ENCODE data around the gene CDH20.

Gene CDH20

GRCh38 chr18:61333271-61333745, at the start of gene CDH20:
TSS of gene CDH20 (plus strand) at chr18:61333430.
- H3K27me3 Mint-ChIP-seq: peaks cover 44% of the 10 kb centered on the region
- no peaks in the 10 kb centered on the region for H3K4me1 Mint-ChIP-seq (ENCODE audit: low read depth)
- H3K27ac Mint-ChIP-seq: no peak within 1 kb of the TSS
- no peaks in the 10 kb centered on the region for H3K9me3 Mint-ChIP-seq
- H3K4me3 Mint-ChIP-seq: no peak within 1 kb of the TSS
- H3K36me3 Mint-ChIP-seq (ENCODE audit: low read depth): no peaks in the 10 kb centered on the region

DNA sequence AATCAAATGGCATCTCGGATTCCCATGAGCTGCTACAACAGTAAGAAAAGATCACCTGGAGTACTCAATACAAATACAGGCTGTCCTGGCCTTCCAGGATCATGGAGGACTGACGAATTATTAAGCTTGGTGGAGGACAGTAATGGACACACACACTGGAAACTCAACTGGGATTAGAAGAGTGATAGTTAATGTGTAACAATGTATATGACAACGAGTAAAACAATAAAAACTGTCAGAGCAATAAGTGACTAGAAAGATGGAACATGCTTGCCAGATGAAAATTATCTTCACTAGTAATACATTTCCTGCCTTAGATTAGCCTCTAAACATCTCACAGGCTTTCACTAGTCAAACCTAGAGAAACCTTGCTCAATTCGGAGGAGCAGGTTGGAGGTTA, 49.2 kb upstream of the CDH20 start:
- Mint-ChIP-seq H3K9me3 (peaks cover 12% of the 10 kb centered on the region), H3K4me3 (no peak overlapping the region), H3K36me3 (ENCODE audit: low read depth) (no peaks in the 10 kb centered on the region), H3K27me3 (no peaks in the 10 kb centered on the region), H3K4me1 (ENCODE audit: low read depth) (no peaks in the 10 kb centered on the region), H3K27ac (no peak overlapping the region)

DNA sequence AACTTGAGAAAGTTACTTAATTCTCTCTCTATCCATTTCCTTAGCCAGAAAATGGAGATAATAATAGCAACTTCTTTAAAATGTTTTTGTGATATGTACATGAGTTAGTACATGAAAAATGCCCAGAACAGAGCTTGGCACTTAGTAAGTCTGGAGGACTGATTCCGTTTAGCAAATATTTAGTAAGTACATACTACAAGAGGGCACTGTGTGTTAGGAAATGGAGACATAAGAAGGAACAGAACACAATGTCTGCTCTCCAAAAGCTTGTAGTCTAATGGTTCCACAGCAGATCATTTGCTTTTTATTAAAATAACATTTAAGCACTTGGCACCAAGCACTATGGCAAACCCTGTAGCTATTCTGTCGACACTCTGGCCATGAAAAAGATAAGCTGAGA, 47.5 kb upstream of the CDH20 start:
- no peaks in the 10 kb centered on the region for H3K27me3 Mint-ChIP-seq
- H3K36me3 Mint-ChIP-seq (ENCODE audit: low read depth): no peaks in the 10 kb centered on the region
- H3K27ac Mint-ChIP-seq: no peak overlapping the region
- peaks cover under 1% of the 10 kb centered on the region for H3K9me3 Mint-ChIP-seq
- no peak overlapping the region for H3K4me3 Mint-ChIP-seq
- H3K4me1 Mint-ChIP-seq (ENCODE audit: low read depth): no peaks in the 10 kb centered on the region

- no peaks in the 10 kb centered on the region for H3K9me3 Mint-ChIP-seq
- no peak overlapping the region for H3K27ac Mint-ChIP-seq
- no peaks in the 10 kb centered on the region for H3K4me1 Mint-ChIP-seq (ENCODE audit: low read depth)
- no peaks in the 10 kb centered on the region for H3K36me3 Mint-ChIP-seq (ENCODE audit: low read depth)
- no peak overlapping the region for H3K4me3 Mint-ChIP-seq
- no peaks in the 10 kb centered on the region for H3K27me3 Mint-ChIP-seq
Observed at GRCh38 chr18:61286867-61287266, 46.4 kb upstream of the CDH20 start.

DNA sequence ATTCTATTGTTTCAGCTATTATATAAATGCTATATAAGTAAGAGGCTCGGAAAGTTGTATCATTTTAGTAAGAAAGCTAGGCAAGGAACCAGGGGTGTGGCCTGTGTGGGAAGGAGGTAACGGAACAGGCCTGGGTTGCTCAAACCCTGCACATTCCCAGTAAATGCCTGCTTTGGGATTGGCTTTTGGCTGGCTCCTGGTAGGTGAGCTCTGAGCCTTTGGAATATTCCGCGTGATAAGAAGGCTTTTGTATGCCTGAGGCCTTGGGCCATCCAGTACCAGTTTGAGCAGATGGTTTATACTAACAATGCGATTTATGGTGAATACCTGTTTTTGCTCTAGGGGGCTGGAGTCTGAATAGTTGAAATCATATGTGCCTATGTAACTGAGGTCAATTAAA, 42.6 kb upstream of the CDH20 start:
- H3K36me3 Mint-ChIP-seq (ENCODE audit: low read depth): no peaks in the 10 kb centered on the region
- no peaks in the 10 kb centered on the region for H3K4me1 Mint-ChIP-seq (ENCODE audit: low read depth)
- H3K4me3 Mint-ChIP-seq: no peak overlapping the region
- H3K27me3 Mint-ChIP-seq: no peaks in the 10 kb centered on the region
- H3K9me3 Mint-ChIP-seq: no peaks in the 10 kb centered on the region
- H3K27ac Mint-ChIP-seq: no peak overlapping the region

GRCh38 chr18:61292280-61293035, 40.8 kb upstream of the CDH20 start:
- H3K4me1 Mint-ChIP-seq (ENCODE audit: low read depth): no peaks in the 10 kb centered on the region
- no peaks in the 10 kb centered on the region for H3K36me3 Mint-ChIP-seq (ENCODE audit: low read depth)
- H3K9me3 Mint-ChIP-seq: no peaks in the 10 kb centered on the region
- no peak overlapping the region for H3K4me3 Mint-ChIP-seq
- H3K27ac Mint-ChIP-seq: no peak overlapping the region
- H3K27me3 Mint-ChIP-seq: no peaks in the 10 kb centered on the region

GRCh38 chr18:61295153-61295552, 38.1 kb upstream of the CDH20 start:
- H3K27me3 Mint-ChIP-seq: no peaks in the 10 kb centered on the region
- no peak overlapping the region for H3K27ac Mint-ChIP-seq
- no peak overlapping the region for H3K4me3 Mint-ChIP-seq
- H3K36me3 Mint-ChIP-seq (ENCODE audit: low read depth): no peaks in the 10 kb centered on the region
- H3K9me3 Mint-ChIP-seq: no peaks in the 10 kb centered on the region
- no peaks in the 10 kb centered on the region for H3K4me1 Mint-ChIP-seq (ENCODE audit: low read depth)

GRCh38 chr18:61308004-61308403, 25.2 kb upstream of the CDH20 start:
- no peaks in the 10 kb centered on the region for H3K36me3 Mint-ChIP-seq (ENCODE audit: low read depth)
- H3K4me3 Mint-ChIP-seq: no peak overlapping the region

GRCh38 chr18:61308795-61309393, 24.3 kb upstream of the CDH20 start:
- Mint-ChIP-seq H3K27ac (no peak overlapping the region), H3K4me1 (ENCODE audit: low read depth) (no peaks in the 10 kb centered on the region)

More at GRCh38 chr18:61308004-61308403, 25.2 kb upstream of the CDH20 start:
- Mint-ChIP-seq H3K4me1 (ENCODE audit: low read depth) (no peaks in the 10 kb centered on the region), H3K27me3 (no peaks in the 10 kb centered on the region), H3K27ac (no peak overlapping the region), H3K9me3 (no peaks in the 10 kb centered on the region)

DNA sequence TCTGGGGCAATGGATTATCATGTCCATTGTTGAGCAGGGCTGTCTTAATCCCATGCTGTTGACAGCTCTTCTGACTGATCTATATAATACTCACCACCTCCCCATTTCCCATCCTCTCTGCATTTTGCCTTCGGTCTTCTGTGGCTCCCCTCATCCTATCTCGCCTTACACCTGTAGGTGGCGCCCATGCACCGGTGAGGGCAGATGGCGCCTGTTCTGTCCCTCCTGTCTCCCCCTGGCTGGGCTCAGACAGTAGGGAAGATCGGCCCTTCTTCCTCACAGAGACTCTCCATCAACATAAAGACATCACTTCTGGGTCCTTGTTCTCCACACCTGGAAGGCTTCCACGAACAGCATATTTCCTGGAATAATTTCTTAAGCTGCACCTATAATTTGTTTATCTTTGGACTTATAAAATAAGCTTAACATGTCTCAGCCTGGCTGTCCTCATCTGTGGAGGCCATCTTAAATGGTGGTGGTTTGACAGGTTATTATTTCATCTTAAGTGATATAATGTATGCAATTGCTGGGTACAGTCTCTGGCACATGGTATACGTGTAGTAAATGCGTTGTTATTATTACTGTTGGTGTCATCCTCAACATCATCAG, 10.9 kb upstream of the CDH20 start:
- no peaks in the 10 kb centered on the region for H3K27me3 Mint-ChIP-seq
- H3K4me3 Mint-ChIP-seq: no peak overlapping the region
- H3K4me1 Mint-ChIP-seq (ENCODE audit: low read depth): no peaks in the 10 kb centered on the region
- H3K27ac Mint-ChIP-seq: no peak overlapping the region
- H3K9me3 Mint-ChIP-seq: no peaks in the 10 kb centered on the region
- H3K36me3 Mint-ChIP-seq (ENCODE audit: low read depth): no peaks in the 10 kb centered on the region

More at GRCh38 chr18:61308795-61309393, 24.3 kb upstream of the CDH20 start:
- Mint-ChIP-seq H3K36me3 (ENCODE audit: low read depth) (no peaks in the 10 kb centered on the region), H3K9me3 (no peaks in the 10 kb centered on the region), H3K4me3 (no peak overlapping the region), H3K27me3 (no peaks in the 10 kb centered on the region)

- Mint-ChIP-seq H3K36me3 (ENCODE audit: low read depth) (no peaks in the 10 kb centered on the region), H3K27me3 (no peaks in the 10 kb centered on the region), H3K4me1 (ENCODE audit: low read depth) (no peaks in the 10 kb centered on the region), H3K27ac (no peak overlapping the region), H3K4me3 (no peak overlapping the region), H3K9me3 (no peaks in the 10 kb centered on the region)
Observed at GRCh38 chr18:61323951-61324350, 9.3 kb upstream of the CDH20 start.

DNA sequence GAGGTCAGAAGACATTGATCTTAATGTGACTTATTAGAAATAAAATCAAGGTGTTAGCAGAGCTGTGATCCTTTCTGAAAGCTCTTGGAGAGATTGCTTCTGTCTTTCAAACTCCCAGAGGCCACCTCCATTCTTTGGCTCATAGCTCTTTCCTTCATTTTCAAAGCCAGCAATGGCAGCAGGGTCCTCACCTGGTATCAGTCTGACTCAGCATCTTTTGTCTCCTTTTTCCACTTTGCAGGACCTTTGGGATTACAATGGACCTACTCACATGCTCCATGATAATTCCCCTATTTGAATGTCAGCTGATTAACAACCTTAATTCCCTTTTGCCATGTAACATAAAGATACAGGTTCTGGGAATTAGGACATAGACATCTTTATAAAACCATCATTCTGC, 6.8 kb upstream of the CDH20 start:
- H3K4me3 Mint-ChIP-seq: no peak overlapping the region
- no peaks in the 10 kb centered on the region for H3K36me3 Mint-ChIP-seq (ENCODE audit: low read depth)
- peaks cover 4% of the 10 kb centered on the region for H3K27me3 Mint-ChIP-seq
- no peak overlapping the region for H3K27ac Mint-ChIP-seq
- no peaks in the 10 kb centered on the region for H3K9me3 Mint-ChIP-seq
- H3K4me1 Mint-ChIP-seq (ENCODE audit: low read depth): no peaks in the 10 kb centered on the region

GRCh38 chr18:61329398-61329797, 3.8 kb upstream of the CDH20 start:
- H3K9me3 Mint-ChIP-seq: no peaks in the 10 kb centered on the region
- H3K4me1 Mint-ChIP-seq (ENCODE audit: low read depth): no peaks in the 10 kb centered on the region
- no peak overlapping the region for H3K4me3 Mint-ChIP-seq
- H3K27me3 Mint-ChIP-seq: peaks cover 16% of the 10 kb centered on the region
- H3K27ac Mint-ChIP-seq: no peak overlapping the region
- H3K36me3 Mint-ChIP-seq (ENCODE audit: low read depth): no peaks in the 10 kb centered on the region

DNA sequence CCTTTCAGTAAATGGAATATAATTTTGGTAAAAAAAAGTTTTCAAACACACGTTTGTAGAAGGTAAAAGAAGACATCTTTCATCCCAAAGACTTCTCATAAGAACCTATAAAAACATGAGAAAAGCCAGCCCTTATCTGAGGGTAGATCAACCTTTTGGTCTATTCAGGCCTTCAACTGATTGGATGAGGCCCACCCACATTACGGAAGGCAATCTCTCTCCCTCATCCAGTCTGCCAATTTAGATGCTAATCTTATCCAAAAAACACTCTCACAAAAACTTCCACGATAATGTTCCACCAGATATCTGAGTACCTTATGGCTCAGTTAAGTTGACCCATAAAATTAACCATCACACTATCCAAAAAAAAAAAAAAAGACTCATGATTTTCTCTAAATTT, 2.2 kb upstream of the CDH20 start:
- H3K4me1 Mint-ChIP-seq (ENCODE audit: low read depth): no peaks in the 10 kb centered on the region
- no peaks in the 10 kb centered on the region for H3K9me3 Mint-ChIP-seq
- H3K4me3 Mint-ChIP-seq: no peak overlapping the region
- peaks cover 32% of the 10 kb centered on the region for H3K27me3 Mint-ChIP-seq
- H3K36me3 Mint-ChIP-seq (ENCODE audit: low read depth): no peaks in the 10 kb centered on the region
- H3K27ac Mint-ChIP-seq: no peak overlapping the region

GRCh38 chr18:61333746-61334490, 688 bp downstream of the CDH20 start:
- no peaks in the 10 kb centered on the region for H3K36me3 Mint-ChIP-seq (ENCODE audit: low read depth)
- H3K4me3 Mint-ChIP-seq: no peak overlapping the region
- peaks cover 44% of the 10 kb centered on the region for H3K27me3 Mint-ChIP-seq
- H3K9me3 Mint-ChIP-seq: no peaks in the 10 kb centered on the region
- no peaks in the 10 kb centered on the region for H3K4me1 Mint-ChIP-seq (ENCODE audit: low read depth)
- no peak overlapping the region for H3K27ac Mint-ChIP-seq

Measured in stimulated activated naive CD8-positive, alpha-beta T cell treated with anti-CD3 and anti-CD28 coated beads, Interleukin-15, Interleukin-2, amounts not matched to agents 100 ng/mL and 50 ng/mL, for 24 hours (primary cell).